Measurements from ENCODE around the gene HCST.

The HCST gene

DNA sequence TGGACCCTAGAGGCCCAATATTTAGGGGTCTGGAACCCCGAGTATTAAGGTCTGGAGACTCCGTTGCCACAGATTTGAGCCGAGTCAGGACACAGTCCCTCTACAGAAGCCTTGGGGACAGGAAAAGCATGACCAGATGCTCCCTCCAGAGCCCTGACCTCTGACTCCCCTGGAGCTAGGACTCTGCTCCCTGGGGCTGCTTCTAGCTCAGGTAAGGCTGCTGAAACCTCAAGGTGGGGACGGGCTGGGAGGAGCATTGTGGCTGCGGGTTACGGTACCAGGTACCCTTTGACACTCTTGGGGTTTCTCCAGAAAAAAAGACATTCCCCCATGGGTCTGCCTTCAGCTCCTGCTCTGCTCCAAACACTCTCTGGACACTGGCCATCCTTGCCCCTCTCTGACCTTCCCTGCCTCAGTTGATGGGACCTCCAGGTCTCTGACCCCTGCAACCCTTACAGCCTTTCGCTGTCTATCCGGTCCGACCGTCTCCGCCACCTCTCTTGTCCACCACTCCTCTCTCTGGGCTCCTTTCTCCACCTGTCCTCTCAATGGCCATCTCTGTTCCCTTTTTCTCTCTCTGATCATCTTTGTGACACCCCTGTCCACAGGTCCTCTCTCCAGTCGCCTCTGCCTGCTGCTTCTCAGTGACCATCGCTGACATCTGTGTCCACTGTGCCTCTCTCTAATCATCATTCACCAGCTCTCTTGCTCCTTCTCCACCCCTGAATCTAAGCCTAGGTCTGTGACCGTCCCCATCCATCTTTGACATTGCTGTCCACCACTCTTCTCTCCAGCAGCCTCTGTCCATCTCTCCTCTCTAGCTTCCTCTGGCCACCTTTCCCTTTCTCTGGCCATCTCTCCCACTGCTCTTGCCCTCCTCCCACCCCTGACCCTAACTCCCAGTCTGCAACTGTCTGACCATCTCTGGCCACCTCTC, 35.3 kb downstream of the HCST start:
- no peak for DNase-seq (ENCODE audit: low read depth)

DNA sequence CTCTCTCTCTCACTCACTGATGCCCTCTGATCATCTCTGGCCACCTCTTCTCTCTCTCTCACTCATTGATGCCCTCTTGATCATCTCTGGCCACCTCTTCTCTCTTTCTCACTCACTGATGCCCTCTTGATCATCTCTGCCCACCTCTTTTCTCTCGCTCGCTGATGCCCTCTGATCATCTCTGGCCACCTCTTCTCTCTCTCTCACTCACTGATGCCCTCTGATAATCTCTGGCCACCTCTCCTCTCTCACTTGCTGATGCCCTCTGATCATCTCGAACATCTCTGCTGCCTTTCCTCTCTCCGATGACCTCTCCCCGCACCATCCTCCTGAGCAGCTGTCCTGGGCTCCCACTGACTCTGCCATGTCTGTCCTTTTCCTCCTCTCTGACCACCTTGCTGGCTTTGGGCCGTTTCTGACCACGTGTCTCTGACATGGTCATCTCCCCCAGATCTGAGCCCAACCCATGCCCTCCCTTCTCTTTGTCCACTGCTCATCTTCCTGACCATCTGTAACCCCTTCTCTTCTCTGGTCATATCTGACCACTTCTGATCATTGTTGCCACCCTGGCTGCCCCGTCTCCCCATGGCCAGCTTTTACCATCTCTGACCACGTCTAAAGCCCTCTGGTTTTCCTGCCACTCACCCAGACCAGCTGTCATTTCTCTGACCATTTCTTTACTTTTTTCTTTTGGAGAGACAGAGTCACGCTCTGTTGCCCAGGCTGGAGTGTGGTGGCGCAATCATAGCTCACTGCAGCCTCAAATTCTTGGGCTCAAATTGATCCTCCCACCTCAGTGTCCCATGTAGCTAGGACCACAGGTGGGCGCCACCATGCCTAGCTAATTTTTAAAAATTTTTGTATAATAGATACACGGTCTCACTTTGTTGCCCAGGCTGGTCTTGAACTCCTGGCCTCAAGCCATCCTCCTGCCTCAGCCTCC, 36.2 kb downstream of the HCST start:
- DNase-seq (ENCODE audit: low read depth) = no peak

DNA sequence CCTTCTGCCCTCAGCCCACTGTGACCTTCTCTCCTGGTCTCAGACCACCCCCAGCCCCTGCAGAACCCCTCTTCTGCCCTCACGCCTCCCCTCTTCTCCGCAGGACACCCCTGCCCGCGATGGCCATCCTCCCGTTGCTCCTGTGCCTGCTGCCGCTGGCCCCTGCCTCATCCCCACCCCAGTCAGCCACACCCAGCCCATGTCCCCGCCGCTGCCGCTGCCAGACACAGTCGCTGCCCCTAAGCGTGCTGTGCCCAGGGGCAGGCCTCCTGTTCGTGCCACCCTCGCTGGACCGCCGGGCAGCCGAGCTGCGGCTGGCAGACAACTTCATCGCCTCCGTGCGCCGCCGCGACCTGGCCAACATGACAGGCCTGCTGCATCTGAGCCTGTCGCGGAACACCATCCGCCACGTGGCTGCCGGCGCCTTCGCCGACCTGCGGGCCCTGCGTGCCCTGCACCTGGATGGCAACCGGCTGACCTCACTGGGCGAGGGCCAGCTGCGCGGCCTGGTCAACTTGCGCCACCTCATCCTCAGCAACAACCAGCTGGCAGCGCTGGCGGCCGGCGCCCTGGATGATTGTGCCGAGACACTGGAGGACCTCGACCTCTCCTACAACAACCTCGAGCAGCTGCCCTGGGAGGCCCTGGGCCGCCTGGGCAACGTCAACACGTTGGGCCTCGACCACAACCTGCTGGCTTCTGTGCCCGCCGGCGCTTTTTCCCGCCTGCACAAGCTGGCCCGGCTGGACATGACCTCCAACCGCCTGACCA, 37.2 kb downstream of the HCST start:
- DNase-seq (ENCODE audit: low read depth) = no peak

DNA sequence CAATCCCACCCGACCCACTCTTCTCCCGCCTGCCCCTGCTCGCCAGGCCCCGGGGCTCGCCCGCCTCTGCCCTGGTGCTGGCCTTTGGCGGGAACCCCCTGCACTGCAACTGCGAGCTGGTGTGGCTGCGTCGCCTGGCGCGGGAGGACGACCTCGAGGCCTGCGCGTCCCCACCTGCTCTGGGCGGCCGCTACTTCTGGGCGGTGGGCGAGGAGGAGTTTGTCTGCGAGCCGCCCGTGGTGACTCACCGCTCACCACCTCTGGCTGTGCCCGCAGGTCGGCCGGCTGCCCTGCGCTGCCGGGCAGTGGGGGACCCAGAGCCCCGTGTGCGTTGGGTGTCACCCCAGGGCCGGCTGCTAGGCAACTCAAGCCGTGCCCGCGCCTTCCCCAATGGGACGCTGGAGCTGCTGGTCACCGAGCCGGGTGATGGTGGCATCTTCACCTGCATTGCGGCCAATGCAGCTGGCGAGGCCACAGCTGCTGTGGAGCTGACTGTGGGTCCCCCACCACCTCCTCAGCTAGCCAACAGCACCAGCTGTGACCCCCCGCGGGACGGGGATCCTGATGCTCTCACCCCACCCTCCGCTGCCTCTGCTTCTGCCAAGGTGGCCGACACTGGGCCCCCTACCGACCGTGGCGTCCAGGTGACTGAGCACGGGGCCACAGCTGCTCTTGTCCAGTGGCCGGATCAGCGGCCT, 37.9 kb downstream of the HCST start:
- DNase-seq (ENCODE audit: low read depth) = no peak

DNA sequence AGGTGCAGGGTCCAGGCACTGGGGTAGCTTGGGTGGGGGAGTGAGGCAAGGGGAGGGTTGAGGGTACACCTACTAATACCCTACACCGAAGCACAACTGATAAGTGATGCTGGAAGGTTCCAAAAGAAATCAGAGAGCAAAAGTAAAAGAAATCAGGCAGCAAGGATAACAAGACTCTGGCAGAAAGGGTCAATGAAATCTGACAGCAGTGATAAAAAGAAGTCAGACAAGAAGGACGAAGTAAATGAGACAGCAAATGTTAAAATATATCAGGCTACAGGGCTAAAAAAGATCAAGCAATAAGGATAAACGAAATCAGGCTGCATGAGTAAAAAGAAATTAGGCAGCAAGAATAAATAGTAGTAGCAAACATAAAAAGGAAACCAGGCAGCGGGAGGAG, 38.5 kb downstream of the HCST start:
- DNase-seq (ENCODE audit: low read depth) = no peak

DNA sequence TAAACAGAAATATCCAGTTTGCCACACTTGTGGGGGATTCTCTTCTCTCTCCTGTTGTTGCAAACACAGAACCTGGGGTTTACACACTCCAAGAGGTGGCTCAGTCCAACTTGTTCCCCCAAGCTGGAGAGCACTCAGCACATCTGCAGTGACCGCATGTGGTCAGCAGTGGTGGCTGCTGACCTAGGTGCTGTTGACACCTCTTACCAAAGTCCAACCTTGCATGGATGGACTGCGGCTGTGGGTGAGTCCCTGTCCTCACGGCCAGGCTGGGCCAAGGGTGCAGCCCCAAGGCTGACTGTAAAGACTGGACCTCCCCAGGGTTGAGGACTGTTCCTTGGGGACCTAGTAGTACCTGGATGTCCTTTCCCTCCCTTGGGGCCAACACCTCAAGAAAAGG, 39.9 kb downstream of the HCST start:
- no peak for DNase-seq (ENCODE audit: low read depth)

DNA sequence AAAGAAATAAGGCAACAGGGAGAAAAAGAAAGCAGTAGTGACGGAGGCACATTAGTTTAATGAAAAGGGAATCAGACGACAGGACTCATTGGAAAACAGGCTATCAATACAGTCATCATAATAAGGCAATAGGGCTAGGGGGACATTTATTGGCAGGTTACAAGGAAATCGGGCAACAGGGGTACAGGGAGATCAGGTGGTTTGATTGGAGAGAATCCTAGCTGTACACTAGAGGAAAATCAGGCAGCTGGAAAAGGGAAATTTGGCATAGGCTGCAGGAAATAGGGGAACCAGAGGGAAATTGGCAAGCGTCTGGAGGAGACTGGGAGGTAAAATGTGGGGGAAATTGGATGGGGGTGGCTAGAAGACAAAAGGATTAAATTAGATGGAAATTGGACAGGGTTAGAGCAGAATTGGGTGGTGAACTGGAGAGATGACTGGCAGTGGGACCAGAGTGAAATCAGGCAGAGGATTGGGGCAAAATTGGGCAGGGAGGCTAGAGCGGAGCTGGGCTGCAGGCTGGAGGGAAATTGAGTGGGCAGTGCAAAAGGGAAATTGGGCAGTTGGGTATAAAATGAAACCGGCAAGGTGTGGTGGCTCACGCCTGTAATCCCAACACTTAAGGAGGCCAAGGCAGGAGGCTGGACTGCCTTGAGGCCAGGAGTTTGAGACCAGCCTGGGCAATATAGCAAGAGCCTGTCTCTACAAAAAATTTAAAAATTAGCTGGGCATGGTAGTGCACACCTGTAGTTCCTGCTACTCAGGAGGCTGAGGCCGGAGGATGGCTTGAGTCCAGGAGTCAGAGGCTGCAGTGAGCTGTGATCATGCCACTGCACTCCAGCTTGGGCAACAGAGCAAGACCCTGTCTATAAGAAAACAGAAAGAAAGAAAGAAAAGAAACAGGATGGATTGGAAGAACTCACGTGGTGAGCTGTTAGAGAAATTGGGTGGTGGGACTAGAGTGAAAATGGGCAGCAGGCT, 41.3 kb downstream of the HCST start:
- DNase-seq (ENCODE audit: low read depth) = no peak

DNA sequence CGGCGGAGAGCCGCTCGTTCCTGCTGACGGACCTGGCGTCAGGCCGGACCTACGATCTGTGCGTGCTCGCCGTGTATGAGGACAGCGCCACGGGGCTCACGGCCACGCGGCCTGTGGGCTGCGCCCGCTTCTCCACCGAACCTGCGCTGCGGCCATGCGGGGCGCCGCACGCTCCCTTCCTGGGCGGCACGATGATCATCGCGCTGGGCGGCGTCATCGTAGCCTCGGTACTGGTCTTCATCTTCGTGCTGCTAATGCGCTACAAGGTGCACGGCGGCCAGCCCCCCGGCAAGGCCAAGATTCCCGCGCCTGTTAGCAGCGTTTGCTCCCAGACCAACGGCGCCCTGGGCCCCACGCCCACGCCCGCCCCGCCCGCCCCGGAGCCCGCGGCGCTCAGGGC, 42.2 kb downstream of the HCST start:
- no peak for DNase-seq (ENCODE audit: low read depth)

DNA sequence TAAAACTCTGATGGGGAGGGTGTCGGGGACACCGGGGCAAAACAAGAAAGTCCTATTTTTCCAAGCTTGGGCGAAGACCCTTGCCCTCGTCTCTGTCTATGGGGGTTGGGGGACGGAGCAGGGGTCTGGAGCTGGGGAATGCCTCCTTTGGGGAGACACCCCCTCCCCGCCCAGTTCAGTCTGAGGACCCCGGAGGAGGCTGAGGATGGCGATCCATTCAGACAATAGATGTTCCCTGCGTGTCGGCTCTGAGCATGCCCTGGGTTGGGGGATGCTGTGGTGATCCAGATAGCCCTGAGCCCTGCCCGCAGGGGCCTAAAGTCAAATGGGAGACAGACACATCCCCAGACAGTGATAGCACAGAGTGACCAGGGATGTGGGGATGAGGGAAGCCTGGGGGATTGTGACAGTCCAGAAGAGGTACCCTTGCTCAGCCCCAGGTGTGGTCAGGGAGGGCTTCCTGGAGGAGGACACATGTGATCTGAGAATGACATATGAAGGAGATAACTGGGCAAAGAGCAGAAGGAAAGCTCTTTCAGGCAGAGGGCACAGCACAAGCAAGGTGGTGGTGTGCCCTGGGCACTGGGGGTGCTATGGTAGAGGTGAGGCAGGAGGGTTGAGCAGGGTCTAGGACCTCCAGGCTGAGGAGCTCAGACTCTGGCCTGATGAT, 42.9 kb downstream of the HCST start:
- DNase-seq (ENCODE audit: low read depth) = no peak

DNA sequence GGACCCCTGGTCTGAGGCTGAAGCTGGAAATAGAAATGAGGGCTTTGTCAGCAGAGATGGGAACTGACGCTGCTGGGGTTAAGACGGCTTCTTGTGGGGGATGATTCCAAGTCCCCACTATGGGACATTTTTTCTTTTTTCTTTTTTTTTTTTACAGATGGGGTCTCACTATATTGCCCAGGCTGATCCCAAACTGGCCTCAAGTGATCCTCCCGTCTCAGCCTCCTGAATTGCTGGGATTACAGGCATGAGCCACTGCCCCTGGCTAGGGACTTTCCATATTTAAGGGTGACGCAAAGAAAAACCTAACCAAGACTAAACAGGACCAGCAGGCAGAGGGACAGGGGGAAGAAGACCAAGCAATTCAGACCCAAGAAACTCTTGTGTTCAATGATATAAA, 43.9 kb downstream of the HCST start:
- DNase-seq (ENCODE audit: low read depth) = no peak

DNA sequence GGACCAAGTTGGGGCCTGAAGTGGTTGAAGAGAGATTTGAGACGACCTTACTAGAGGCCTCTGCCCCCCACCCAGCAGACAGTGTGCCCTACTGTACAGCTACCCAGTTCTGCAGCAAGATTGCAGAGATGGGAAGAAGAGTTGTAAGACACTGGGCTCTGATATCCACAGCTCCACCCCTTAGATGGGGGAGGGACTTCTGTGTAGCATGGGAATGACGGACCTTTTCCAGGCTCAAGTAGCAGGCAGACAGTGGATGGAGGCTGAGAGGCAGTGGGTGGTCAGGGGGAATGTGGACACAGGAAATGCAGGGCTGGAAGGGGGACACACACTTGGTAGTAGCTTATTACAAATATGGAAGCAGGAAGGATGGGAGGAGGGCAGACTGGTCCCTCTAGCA, 46.8 kb downstream of the HCST start:
- DNase-seq (ENCODE audit: low read depth) = no peak
